ENCODE data around the gene NRXN3.

The NRXN3 gene

DNA sequence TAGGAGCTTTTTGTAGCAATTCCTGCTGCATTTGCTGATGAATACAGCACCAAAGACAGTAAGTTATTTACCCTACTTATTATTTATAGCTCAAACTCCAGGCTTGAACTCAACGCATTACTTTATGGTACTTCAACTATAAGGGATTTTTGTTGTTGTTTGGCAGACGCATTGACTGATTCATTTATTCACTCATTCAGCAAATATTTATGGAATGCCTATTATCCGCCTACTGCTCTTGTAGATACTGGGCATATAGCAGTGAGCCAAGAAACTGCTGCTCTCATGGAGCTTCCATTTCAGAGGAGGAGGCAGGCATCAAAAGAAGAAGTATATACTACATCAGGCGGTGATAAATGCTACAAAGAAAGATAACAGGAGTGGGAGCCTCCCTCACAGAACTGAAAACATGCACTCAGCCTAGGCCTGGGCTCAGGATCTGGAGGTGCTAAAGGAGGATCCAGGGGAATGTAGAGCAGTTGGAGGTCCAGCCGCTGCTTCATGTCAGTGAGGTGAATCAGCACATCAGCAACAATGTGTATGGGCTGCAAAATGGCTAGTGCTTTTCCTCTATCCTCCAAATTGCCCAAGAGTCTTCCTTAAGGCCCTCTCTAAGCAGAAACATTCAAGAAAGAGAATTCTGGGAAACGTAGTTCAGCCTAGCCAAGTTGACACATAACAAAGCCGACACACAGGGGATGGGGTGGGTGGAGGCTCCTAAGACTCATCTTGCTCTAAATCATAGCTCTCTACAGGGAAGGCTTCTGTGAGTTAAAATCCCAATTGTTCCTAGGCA is 157.5 kb downstream of the NRXN3 start:
- Histone ChIP-seq H3K4me1 (ENCODE audit: control insufficient read depth in 5 of 5, insufficient read depth in 5 of 5, low read length in 5 of 5) (no peaks in the 10 kb centered on the region), H3K36me3 (ENCODE audit: control insufficient read depth in 5 of 5, insufficient read depth in 5 of 5, low read length in 5 of 5) (no peaks in the 10 kb centered on the region), H3K27ac (ENCODE audit: low read depth, low read length) (no peak overlapping the region), H3K27me3 (ENCODE audit: control insufficient read depth in 5 of 5, insufficient read depth in 4 of 5, low read length in 5 of 5) (peaks cover 0 to 3% (median 0%) of the 10 kb centered on the region in 5 donors), H3K9me3 (ENCODE audit: control insufficient read depth in 5 of 5, low read length in 5 of 5) (no peaks in the 10 kb centered on the region), H3K4me3 (ENCODE audit: low read depth in 1 of 5, low read length in 5 of 5) (no peak overlapping the region), H3K9ac (ENCODE audit: low read length in 5 of 5) (no peak overlapping the region)

DNA sequence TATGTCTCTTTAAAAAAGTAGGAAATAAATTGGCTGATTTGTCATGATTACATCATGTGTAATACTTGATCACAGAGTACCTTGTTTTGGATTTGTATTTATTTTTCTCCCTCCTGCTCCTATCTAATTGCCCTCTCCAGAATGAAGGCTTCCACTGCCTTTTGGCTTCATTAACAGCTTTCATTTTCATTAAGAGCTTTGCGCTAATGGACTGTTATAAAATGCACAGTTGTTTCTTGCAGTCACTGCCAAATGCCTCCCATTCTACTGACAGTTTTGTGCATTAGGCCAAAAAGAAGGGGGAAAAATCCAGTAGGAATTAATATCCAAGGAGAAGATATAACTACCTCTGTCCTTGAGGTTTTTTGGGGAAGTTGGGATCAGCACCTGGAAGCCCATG is 159.2 kb downstream of the NRXN3 start:
- Histone ChIP-seq H3K36me3 (ENCODE audit: control insufficient read depth in 5 of 5, insufficient read depth in 5 of 5, low read length in 5 of 5) (no peaks in the 10 kb centered on the region), H3K4me3 (ENCODE audit: low read depth in 1 of 5, low read length in 5 of 5) (no peak overlapping the region), H3K4me1 (ENCODE audit: control insufficient read depth in 5 of 5, insufficient read depth in 5 of 5, low read length in 5 of 5) (no peaks in the 10 kb centered on the region), H3K27ac (ENCODE audit: low read depth, low read length) (no peak overlapping the region), H3K9ac (ENCODE audit: low read length in 5 of 5) (no peak overlapping the region), H3K9me3 (ENCODE audit: control insufficient read depth in 5 of 5, low read length in 5 of 5) (no peaks in the 10 kb centered on the region), H3K27me3 (ENCODE audit: control insufficient read depth in 5 of 5, insufficient read depth in 4 of 5, low read length in 5 of 5) (peaks cover 0 to 3% (median 0%) of the 10 kb centered on the region in 5 donors)

GRCh38 chr14:78335531-78335930 is 165.4 kb downstream of the NRXN3 start:
- H3K9me3 ChIP-seq (ENCODE audit: control insufficient read depth in 5 of 5, low read length in 5 of 5), result no peaks in the 10 kb centered on the region
- H3K27ac ChIP-seq (ENCODE audit: low read depth, low read length), result no peak overlapping the region
- H3K9ac ChIP-seq (ENCODE audit: low read length in 5 of 5), result no peak overlapping the region
- no peaks in the 10 kb centered on the region for H3K27me3 ChIP-seq (ENCODE audit: control insufficient read depth in 5 of 5, insufficient read depth in 4 of 5, low read length in 5 of 5)
- H3K36me3 ChIP-seq (ENCODE audit: control insufficient read depth in 5 of 5, insufficient read depth in 5 of 5, low read length in 5 of 5), result no peaks in the 10 kb centered on the region
- H3K4me3 ChIP-seq (ENCODE audit: low read depth in 1 of 5, low read length in 5 of 5), result no peak overlapping the region
- no peaks in the 10 kb centered on the region for H3K4me1 ChIP-seq (ENCODE audit: control insufficient read depth in 5 of 5, insufficient read depth in 5 of 5, low read length in 5 of 5)

GRCh38 chr14:78340250-78340649 is 170.1 kb downstream of the NRXN3 start:
- no peak overlapping the region for H3K27ac ChIP-seq (ENCODE audit: low read depth, low read length)
- H3K9ac ChIP-seq (ENCODE audit: low read length in 5 of 5), result no peak overlapping the region
- H3K27me3 ChIP-seq (ENCODE audit: control insufficient read depth in 5 of 5, insufficient read depth in 4 of 5, low read length in 5 of 5), result peaks cover 0 to 5% (median 0%) of the 10 kb centered on the region in 5 donors
- H3K4me3 ChIP-seq (ENCODE audit: low read depth in 1 of 5, low read length in 5 of 5), result no peak overlapping the region
- no peaks in the 10 kb centered on the region for H3K36me3 ChIP-seq (ENCODE audit: control insufficient read depth in 5 of 5, insufficient read depth in 5 of 5, low read length in 5 of 5)
- H3K4me1 ChIP-seq (ENCODE audit: control insufficient read depth in 5 of 5, insufficient read depth in 5 of 5, low read length in 5 of 5), result no peaks in the 10 kb centered on the region
- no peaks in the 10 kb centered on the region for H3K9me3 ChIP-seq (ENCODE audit: control insufficient read depth in 5 of 5, low read length in 5 of 5)

DNA sequence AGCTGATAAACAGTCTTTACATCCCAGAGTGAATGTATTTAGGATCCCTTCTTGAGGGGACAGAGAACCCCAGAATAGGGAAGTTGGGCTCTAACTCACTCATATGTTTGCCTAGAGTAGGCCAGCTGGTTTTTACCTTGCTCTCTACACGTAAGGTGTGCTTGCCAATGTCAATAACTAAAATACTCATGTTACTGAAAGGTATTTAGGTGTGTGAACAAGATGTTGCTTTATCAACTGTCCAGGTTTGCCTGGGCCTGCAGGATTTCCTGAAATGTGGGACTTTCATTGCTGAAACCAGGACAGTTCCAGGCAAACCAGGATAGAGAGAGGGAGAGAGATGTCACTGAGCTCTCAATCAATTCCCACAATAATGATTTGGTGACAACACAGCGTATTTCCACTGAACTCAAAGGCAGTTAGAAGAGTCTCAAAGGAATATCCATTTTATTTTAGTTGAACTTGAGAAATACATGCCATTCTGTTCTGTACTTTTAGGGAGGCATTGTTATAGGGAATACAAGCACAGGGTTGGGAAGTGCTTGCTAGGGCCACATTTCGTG is 171.7 kb downstream of the NRXN3 start:
- H3K9me3 ChIP-seq (ENCODE audit: control insufficient read depth in 5 of 5, low read length in 5 of 5), result no peaks in the 10 kb centered on the region
- H3K4me1 ChIP-seq (ENCODE audit: control insufficient read depth in 5 of 5, insufficient read depth in 5 of 5, low read length in 5 of 5), result no peaks in the 10 kb centered on the region
- H3K9ac ChIP-seq (ENCODE audit: low read length in 5 of 5), result no peak overlapping the region
- H3K27me3 ChIP-seq (ENCODE audit: control insufficient read depth in 5 of 5, insufficient read depth in 4 of 5, low read length in 5 of 5), result peaks cover 0 to 5% (median 0%) of the 10 kb centered on the region in 5 donors
- H3K4me3 ChIP-seq (ENCODE audit: low read depth in 1 of 5, low read length in 5 of 5), result no peak overlapping the region
- no peak overlapping the region for H3K27ac ChIP-seq (ENCODE audit: low read depth, low read length)
- no peaks in the 10 kb centered on the region for H3K36me3 ChIP-seq (ENCODE audit: control insufficient read depth in 5 of 5, insufficient read depth in 5 of 5, low read length in 5 of 5)

GRCh38 chr14:78342879-78343278 is 172.7 kb downstream of the NRXN3 start:
- Histone ChIP-seq H3K9me3 (ENCODE audit: control insufficient read depth in 5 of 5, low read length in 5 of 5) (no peaks in the 10 kb centered on the region), H3K36me3 (ENCODE audit: control insufficient read depth in 5 of 5, insufficient read depth in 5 of 5, low read length in 5 of 5) (no peaks in the 10 kb centered on the region)

DNA sequence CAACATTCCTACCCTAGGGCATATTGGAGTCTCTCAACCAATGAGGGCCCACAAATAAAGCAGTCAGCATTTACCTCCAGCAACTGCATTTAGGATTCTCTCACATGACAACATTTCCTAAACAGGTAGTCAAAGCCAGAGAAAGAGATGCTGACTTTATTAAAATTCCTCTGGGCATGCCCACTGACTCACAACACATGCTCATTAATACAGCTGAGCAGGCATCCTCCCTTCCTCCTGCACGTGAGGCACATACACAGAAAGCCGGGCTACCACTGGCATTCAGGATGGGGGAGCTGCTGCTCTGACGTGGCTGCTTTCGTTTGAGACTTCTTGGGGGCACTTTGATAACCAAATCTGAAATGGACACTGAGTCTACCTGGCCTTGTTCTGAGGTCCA is 174.1 kb downstream of the NRXN3 start:
- Histone ChIP-seq H3K27ac (ENCODE audit: low read depth, low read length) (no peak overlapping the region), H3K4me3 (ENCODE audit: low read depth in 1 of 5, low read length in 5 of 5) (no peak overlapping the region), H3K9me3 (ENCODE audit: control insufficient read depth in 5 of 5, low read length in 5 of 5) (no peaks in the 10 kb centered on the region), H3K36me3 (ENCODE audit: control insufficient read depth in 5 of 5, insufficient read depth in 5 of 5, low read length in 5 of 5) (no peaks in the 10 kb centered on the region), H3K9ac (ENCODE audit: low read length in 5 of 5) (no peak overlapping the region), H3K4me1 (ENCODE audit: control insufficient read depth in 5 of 5, insufficient read depth in 5 of 5, low read length in 5 of 5) (no peaks in the 10 kb centered on the region), H3K27me3 (ENCODE audit: control insufficient read depth in 5 of 5, insufficient read depth in 4 of 5, low read length in 5 of 5) (peaks cover 0 to 5% (median 0%) of the 10 kb centered on the region in 5 donors)

More at GRCh38 chr14:78342879-78343278, 172.7 kb downstream of the NRXN3 start:
- peaks cover 0 to 5% (median 0%) of the 10 kb centered on the region in 5 donors for H3K27me3 ChIP-seq (ENCODE audit: control insufficient read depth in 5 of 5, insufficient read depth in 4 of 5, low read length in 5 of 5)
- H3K4me1 ChIP-seq (ENCODE audit: control insufficient read depth in 5 of 5, insufficient read depth in 5 of 5, low read length in 5 of 5), result no peaks in the 10 kb centered on the region
- no peak overlapping the region for H3K27ac ChIP-seq (ENCODE audit: low read depth, low read length)
- H3K4me3 ChIP-seq (ENCODE audit: low read depth in 1 of 5, low read length in 5 of 5), result no peak overlapping the region
- H3K9ac ChIP-seq (ENCODE audit: low read length in 5 of 5), result no peak overlapping the region

DNA sequence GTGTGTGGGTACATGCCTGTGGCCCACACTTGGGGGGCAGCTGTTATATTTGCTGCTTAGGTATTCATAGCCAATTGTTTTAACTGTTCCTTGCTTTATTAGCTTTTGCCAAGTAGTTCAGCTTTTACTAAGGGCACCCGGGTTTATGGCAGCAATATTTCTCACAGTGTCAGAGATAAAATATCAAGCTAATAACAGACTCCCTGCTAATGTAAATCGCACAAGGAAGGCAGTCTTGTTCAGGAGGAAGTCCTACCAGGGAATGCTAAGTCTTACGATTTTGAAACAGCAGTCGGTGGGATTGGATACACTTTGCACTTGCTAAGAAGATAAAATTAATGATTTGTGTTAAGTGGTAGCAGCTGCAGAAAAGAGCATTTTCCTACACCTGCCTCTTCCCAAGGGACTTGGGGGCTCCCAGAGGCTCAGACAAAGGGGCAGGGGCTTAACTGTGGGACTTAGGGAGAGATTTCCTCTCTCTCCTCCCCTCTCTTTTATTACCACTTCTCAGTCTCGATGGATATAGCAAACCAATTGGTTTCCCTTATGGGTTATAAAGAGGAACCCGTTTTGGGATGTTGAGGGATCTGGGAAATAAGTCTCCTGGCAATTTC is 175.1 kb downstream of the NRXN3 start:
- Histone ChIP-seq H3K9me3 (ENCODE audit: control insufficient read depth in 5 of 5, low read length in 5 of 5) (no peaks in the 10 kb centered on the region), H3K9ac (ENCODE audit: low read length in 5 of 5) (no peak overlapping the region), H3K27ac (ENCODE audit: low read depth, low read length) (no peak overlapping the region), H3K4me1 (ENCODE audit: control insufficient read depth in 5 of 5, insufficient read depth in 5 of 5, low read length in 5 of 5) (no peaks in the 10 kb centered on the region), H3K27me3 (ENCODE audit: control insufficient read depth in 5 of 5, insufficient read depth in 4 of 5, low read length in 5 of 5) (peaks cover 0 to 5% (median 0%) of the 10 kb centered on the region in 5 donors), H3K36me3 (ENCODE audit: control insufficient read depth in 5 of 5, insufficient read depth in 5 of 5, low read length in 5 of 5) (no peaks in the 10 kb centered on the region), H3K4me3 (ENCODE audit: low read depth in 1 of 5, low read length in 5 of 5) (no peak overlapping the region)

DNA sequence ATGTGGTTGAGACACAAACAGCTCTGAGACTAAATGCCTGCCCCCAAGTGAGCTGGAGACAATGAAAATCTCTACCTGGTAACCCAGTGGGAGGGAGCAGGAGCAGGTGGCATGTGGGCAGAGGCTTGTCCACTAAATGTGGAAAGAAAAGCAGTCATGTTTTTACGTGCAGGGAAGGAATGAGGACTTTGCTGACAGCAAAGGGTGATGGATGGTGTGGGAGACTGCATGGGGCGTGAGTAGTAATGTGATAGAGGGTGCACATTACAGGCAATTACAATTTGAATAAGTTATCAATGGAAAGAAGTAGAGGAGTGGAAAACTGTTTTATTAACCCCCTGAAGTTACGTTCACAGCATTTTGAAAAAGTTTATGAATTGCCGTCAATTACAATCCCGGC is 176.6 kb downstream of the NRXN3 start:
- H3K9me3 ChIP-seq (ENCODE audit: control insufficient read depth in 5 of 5, low read length in 5 of 5), result no peaks in the 10 kb centered on the region
- H3K9ac ChIP-seq (ENCODE audit: low read length in 5 of 5), result no peak overlapping the region
- H3K27me3 ChIP-seq (ENCODE audit: control insufficient read depth in 5 of 5, insufficient read depth in 4 of 5, low read length in 5 of 5), result peaks cover 0 to 5% (median 0%) of the 10 kb centered on the region in 5 donors
- no peaks in the 10 kb centered on the region for H3K36me3 ChIP-seq (ENCODE audit: control insufficient read depth in 5 of 5, insufficient read depth in 5 of 5, low read length in 5 of 5)
- no peak overlapping the region for H3K4me3 ChIP-seq (ENCODE audit: low read depth in 1 of 5, low read length in 5 of 5)
- H3K4me1 ChIP-seq (ENCODE audit: control insufficient read depth in 5 of 5, insufficient read depth in 5 of 5, low read length in 5 of 5), result no peaks in the 10 kb centered on the region
- no peak overlapping the region for H3K27ac ChIP-seq (ENCODE audit: low read depth, low read length)

GRCh38 chr14:78355109-78355508 is 184.9 kb downstream of the NRXN3 start:
- Histone ChIP-seq H3K27me3 (ENCODE audit: control insufficient read depth in 5 of 5, insufficient read depth in 4 of 5, low read length in 5 of 5) (no peaks in the 10 kb centered on the region), H3K36me3 (ENCODE audit: control insufficient read depth in 5 of 5, insufficient read depth in 5 of 5, low read length in 5 of 5) (no peaks in the 10 kb centered on the region), H3K27ac (ENCODE audit: low read depth, low read length) (no peak overlapping the region), H3K9ac (ENCODE audit: low read length in 5 of 5) (no peak overlapping the region), H3K4me1 (ENCODE audit: control insufficient read depth in 5 of 5, insufficient read depth in 5 of 5, low read length in 5 of 5) (no peaks in the 10 kb centered on the region), H3K4me3 (ENCODE audit: low read depth in 1 of 5, low read length in 5 of 5) (no peak overlapping the region), H3K9me3 (ENCODE audit: control insufficient read depth in 5 of 5, low read length in 5 of 5) (no peaks in the 10 kb centered on the region)
